Sigmoid colon (tissue), 7 donors: ENCODE results near the gene MID1. TPM values are rescaled to one million over a fixed set of nuclear protein-coding genes. Genes with fewer than 3 reads are reported as not detected.
A peak's percentile ranks its signal among the peaks of the same experiment; 100 is the strongest.

Source experiments
- DNase-seq: peaks from one replicate; pipeline ENCODE4 v3.0.0-alpha.2; 2019
- H3K27ac ChIP-seq, 4 donors: fragments of 200-600 bp; sonication (generic); one replicate each; pipeline ENCODE4 v1.5.1; 2016 to 2019; ENCODE audit warnings: mild to moderate bottlenecking in 1 of 4
- H3K27me3 ChIP-seq, 3 donors: fragments of 200-600 bp; sonication (generic); one replicate each; pipeline ENCODE4 v1.5.1; 2019; ENCODE audit warnings: mild to moderate bottlenecking in 1 of 3
- H3K36me3 ChIP-seq, 4 donors: fragments of 200-600 bp; sonication (generic); one replicate each; pipeline ENCODE4 v1.5.1; 2016 to 2019
- H3K4me1 ChIP-seq, 4 donors: fragments of 200-600 bp; sonication (generic); one replicate each; pipeline ENCODE4 v1.5.1; 2017 to 2019
- H3K4me3 ChIP-seq, 4 donors: fragments of 200-600 bp; sonication (generic); one replicate each; pipeline ENCODE4 v1.5.1; 2017 to 2019; ENCODE audit warnings: mild to moderate bottlenecking in 2 of 4, moderate library complexity in 1 of 4
- H3K9me3 ChIP-seq, 4 donors: fragments of 200-600 bp in 3 of 4; sonication (generic) in 3 of 4; one replicate each; pipeline versions ENCODE4 v1.5.1 to v1.6.1; 2013 to 2019
- EP300 ChIP-seq, 4 donors: sonication (generic); formaldehyde crosslinking; IDR thresholded peaks; one replicate each; pipeline ENCODE4 v1.6.1; 2017; ENCODE audit warnings: antibody characterized with exemption in 4 of 4
- POLR2A ChIP-seq, 2 donors: fragments of 450-650 bp; IDR thresholded peaks; one replicate each; pipeline ENCODE4 v1.6.1; 2016; ENCODE audit warnings: antibody characterized with exemption in 2 of 2, mild to moderate bottlenecking in 2 of 2, moderate library complexity in 2 of 2
- POLR2AphosphoS5 ChIP-seq, 4 donors: sonication (generic); formaldehyde crosslinking; IDR thresholded peaks; one replicate each; pipeline ENCODE4 v1.6.1; 2017; ENCODE audit warnings: antibody characterized with exemption in 4 of 4
- WGBS, 2 donors: extraction: QIAGEN DNeasy Blood & Tissue Kit; methylation state at CpG; one replicate each; pipeline ENCODE4 v1.1.7; 2013; 5-methylcytosine and 5-hydroxymethylcytosine counted together
- intact Hi-C: fragments of 100-400 bp; cut with DNase I; formaldehyde crosslinking; loops from one replicate; pipeline ENCODE4 v1.15.1; 2023
- polyA plus RNA-seq, 3 donors: library from polyadenylated mRNA; stranded (reverse); fragments of 200-250 nt; gene quantifications; one replicate each; pipeline ENCODE4 v1.2.3, GENCODE V29; 2013
- total RNA-seq, 4 donors: library from RNA; depleted of rRNA; stranded (reverse); fragments of >200 nt; gene quantifications; one replicate each; pipeline ENCODE4 v1.1.0, GENCODE V29; 2016
- TF ChIP-seq, protein P1 (sequence below), 4 experiments: fragments of 450-650 bp in 3 of 4; fragments of 200-600 bp in 1 of 4; IDR thresholded peaks; one replicate each; pipeline ENCODE4 v1.5.1; 2016 to 2019; ENCODE audit warnings: antibody characterized with exemption in 4 of 4, mild to moderate bottlenecking in 3 of 4, moderate library complexity in 2 of 4
- donor health status: healthy with polysubstance abuse.
- donor health status: Bipolar disorder and iron deficiency.
- donor health status: healthy.

Gene MID1
- total and polyA plus RNA-seq, 7 donors: 3.2 to 77.5 (median 34.6) TPM

DNA sequence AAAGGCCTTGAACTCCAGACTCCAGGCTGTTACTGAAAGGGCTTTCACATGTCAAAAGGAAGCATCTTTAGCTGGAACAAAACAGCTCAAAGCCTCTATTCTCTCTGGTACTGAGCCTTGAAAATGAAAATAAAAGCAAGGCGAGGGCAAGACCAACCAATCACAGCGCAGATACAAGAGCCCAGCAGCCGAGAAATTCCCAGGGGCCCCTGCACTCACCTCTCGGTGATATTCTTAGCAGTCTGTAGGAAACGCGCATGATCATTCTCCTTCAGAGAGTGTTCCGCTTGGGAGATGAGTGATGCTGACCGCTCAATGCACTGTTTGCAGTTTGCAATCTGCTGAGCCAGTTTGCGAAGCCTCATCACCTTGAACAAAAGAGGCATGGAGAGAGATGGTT, 138.1 kb downstream of the MID1 start:
- Histone ChIP-seq H3K4me1 (peaks cover 0 to 32% (median 8%) of the 10 kb centered on the region in 4 donors), H3K27ac (peak overlapping the region in 3 of 4 donors; percentile 28 to 65 (median 55))

DNA sequence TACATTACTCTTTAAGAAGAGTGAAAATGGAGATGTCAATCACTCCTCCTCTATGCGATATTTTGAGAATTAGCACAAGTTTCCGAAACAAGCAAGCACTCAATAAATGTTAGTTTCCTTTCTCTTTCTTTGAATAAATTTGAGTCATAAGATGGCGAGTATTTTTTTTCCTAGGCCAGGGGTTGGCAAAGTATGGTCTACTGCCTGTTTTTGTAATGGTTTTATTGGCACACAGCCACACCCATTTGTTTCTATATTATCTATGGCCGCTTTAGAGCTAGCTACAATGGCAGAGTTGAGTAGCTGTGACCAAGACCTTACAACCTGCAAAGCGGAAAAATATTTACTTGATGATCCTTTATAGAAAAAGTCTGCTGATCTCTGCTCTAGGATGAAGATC, 139.5 kb downstream of the MID1 start:
- Histone ChIP-seq H3K4me1 (peaks cover 0 to 21% (median 6%) of the 10 kb centered on the region in 4 donors), H3K27ac (no peak overlapping the region), H3K36me3 (peaks cover 0 to 7% (median 2%) of the 10 kb centered on the region in 4 donors), H3K4me3 (no peak overlapping the region), H3K27me3 (no peaks in the 10 kb centered on the region), H3K9me3 (no peaks in the 10 kb centered on the region)
- WGBS, 2 donors: 93 to 96% methylated on average over 5 of the region's 5 CpGs
- no peak for TF ChIP-seq EP300 (IDR thresholded peaks at IDR 0.05)
- TF ChIP-seq, protein P1, sequence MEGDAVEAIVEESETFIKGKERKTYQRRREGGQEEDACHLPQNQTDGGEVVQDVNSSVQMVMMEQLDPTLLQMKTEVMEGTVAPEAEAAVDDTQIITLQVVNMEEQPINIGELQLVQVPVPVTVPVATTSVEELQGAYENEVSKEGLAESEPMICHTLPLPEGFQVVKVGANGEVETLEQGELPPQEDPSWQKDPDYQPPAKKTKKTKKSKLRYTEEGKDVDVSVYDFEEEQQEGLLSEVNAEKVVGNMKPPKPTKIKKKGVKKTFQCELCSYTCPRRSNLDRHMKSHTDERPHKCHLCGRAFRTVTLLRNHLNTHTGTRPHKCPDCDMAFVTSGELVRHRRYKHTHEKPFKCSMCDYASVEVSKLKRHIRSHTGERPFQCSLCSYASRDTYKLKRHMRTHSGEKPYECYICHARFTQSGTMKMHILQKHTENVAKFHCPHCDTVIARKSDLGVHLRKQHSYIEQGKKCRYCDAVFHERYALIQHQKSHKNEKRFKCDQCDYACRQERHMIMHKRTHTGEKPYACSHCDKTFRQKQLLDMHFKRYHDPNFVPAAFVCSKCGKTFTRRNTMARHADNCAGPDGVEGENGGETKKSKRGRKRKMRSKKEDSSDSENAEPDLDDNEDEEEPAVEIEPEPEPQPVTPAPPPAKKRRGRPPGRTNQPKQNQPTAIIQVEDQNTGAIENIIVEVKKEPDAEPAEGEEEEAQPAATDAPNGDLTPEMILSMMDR (IDR thresholded peaks at IDR 0.05): no peak
- no peak for TF ChIP-seq POLR2AphosphoS5 (IDR thresholded peaks at IDR 0.05)
- no peak for TF ChIP-seq POLR2A (IDR thresholded peaks at IDR 0.05)
- no peak for DNase-seq
- intact Hi-C loops: no loop called here

More for the DNA sequence above, 138.1 kb downstream of the MID1 start:
- Histone ChIP-seq H3K4me3 (no peak overlapping the region), H3K9me3 (no peaks in the 10 kb centered on the region), H3K36me3 (peaks cover 0 to 7% (median 2%) of the 10 kb centered on the region in 4 donors), H3K27me3 (no peaks in the 10 kb centered on the region)
- TF ChIP-seq POLR2A (IDR thresholded peaks at IDR 0.05) (no peak), POLR2AphosphoS5 (IDR thresholded peaks at IDR 0.05) (no peak), EP300 (IDR thresholded peaks at IDR 0.05) (no peak)
- TF ChIP-seq, protein P1 (IDR thresholded peaks at IDR 0.05): no peak
- intact Hi-C loops: no loop called here
- no peak for DNase-seq
- WGBS, 2 donors: 76 to 95% methylated on average over 9 of the region's 9 CpGs

GRCh38 chrX:10479508-10479907, 140.9 kb downstream of the MID1 start:
- Histone ChIP-seq H3K4me3 (no peak overlapping the region), H3K4me1 (peaks cover 0 to 17% (median 5%) of the 10 kb centered on the region in 4 donors), H3K27ac (no peak overlapping the region), H3K36me3 (peaks cover 0 to 7% (median 2%) of the 10 kb centered on the region in 4 donors), H3K9me3 (no peaks in the 10 kb centered on the region), H3K27me3 (no peaks in the 10 kb centered on the region)
- DNase-seq: no peak
- intact Hi-C loops: no loop called here
- 85 to 97% methylated on average over 3 of the region's 3 CpGs for WGBS, 2 donors
- TF ChIP-seq EP300 (IDR thresholded peaks at IDR 0.05): no peak
- TF ChIP-seq, protein P1 (IDR thresholded peaks at IDR 0.05): no peak
- TF ChIP-seq POLR2AphosphoS5 (IDR thresholded peaks at IDR 0.05): no peak
- TF ChIP-seq POLR2A (IDR thresholded peaks at IDR 0.05): no peak

GRCh38 chrX:10477525-10477924, 142.9 kb downstream of the MID1 start:
- intact Hi-C loops: no loop called here
- 94% methylated on average over 3 of the region's 3 CpGs for WGBS, 2 donors
- H3K36me3 ChIP-seq: peaks cover 0 to 7% (median 2%) of the 10 kb centered on the region in 4 donors
- H3K9me3 ChIP-seq: no peaks in the 10 kb centered on the region
- TF ChIP-seq POLR2AphosphoS5 (IDR thresholded peaks at IDR 0.05) (no peak), POLR2A (IDR thresholded peaks at IDR 0.05) (no peak), EP300 (IDR thresholded peaks at IDR 0.05) (no peak)
- DNase-seq: no peak
- no peaks in the 10 kb centered on the region for H3K27me3 ChIP-seq
- H3K4me1 ChIP-seq: peaks cover 0 to 29% (median 11%) of the 10 kb centered on the region in 4 donors
- H3K27ac ChIP-seq: peak overlapping the region in 1 of 4 donors; percentile 19
- no peak overlapping the region for H3K4me3 ChIP-seq

GRCh38 chrX:10474913-10475568, 145.3 kb downstream of the MID1 start:
- TF ChIP-seq, protein P1 (IDR thresholded peaks at IDR 0.05): no peak
- TF ChIP-seq EP300 (IDR thresholded peaks at IDR 0.05): no peak
- TF ChIP-seq POLR2A (IDR thresholded peaks at IDR 0.05): no peak
- TF ChIP-seq POLR2AphosphoS5 (IDR thresholded peaks at IDR 0.05): no peak
- peak overlapping the region in 2 of 4 donors; percentile 58 to 60 for H3K27ac ChIP-seq
- intact Hi-C loops: no loop called here
- peaks cover 0 to 5% (median 2%) of the 10 kb centered on the region in 4 donors for H3K36me3 ChIP-seq
- no peak for DNase-seq
- H3K4me1 ChIP-seq: peaks cover 0 to 35% (median 11%) of the 10 kb centered on the region in 4 donors
- 78 to 91% methylated on average over 6 of the region's 6 CpGs for WGBS, 2 donors
- H3K27me3 ChIP-seq: no peaks in the 10 kb centered on the region
- H3K4me3 ChIP-seq: no peak overlapping the region
- H3K9me3 ChIP-seq: no peaks in the 10 kb centered on the region
